Loucy (cell line): ENCODE results near the gene TPSD1.

Experiments used
- EZH2phosphoT487 ChIP-seq: fragments of 200-600 bp; IDR thresholded peaks from 2 replicates; pipeline ENCODE4 v1.6.1; 2018; ENCODE audit warnings: antibody characterized with exemption, mild to moderate bottlenecking, moderate library complexity, borderline replicate concordance
- TF ChIP-seq, protein P1 (sequence below): fragments of 200-600 bp; sonication (generic); conservative IDR thresholded peaks from 2 replicates; pipeline ENCODE4 v1.5.1; 2014; ENCODE audit warnings: mild to moderate bottlenecking, antibody characterized with exemption, low read length

DNA sequence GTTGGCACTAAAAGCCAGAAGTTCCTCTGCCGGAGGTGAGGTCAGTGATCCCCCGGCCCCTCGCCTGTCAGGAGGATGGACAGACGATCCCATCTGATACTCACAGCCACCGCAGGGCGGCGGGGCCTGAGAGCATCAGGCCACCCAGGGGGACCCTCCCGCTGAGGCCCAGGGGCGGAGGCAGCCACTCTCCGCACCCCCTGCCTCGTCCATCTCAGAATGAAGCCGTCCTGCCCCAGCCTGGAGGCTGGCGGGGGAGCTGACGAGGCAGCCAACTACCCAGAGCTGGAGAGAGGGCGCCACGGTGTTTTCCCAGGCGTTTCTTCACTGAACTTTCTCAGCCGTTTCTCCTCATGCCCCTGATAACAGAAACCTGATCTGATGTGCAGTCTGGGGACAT is 22.6 kb downstream of the TPSD1 start:
- TF ChIP-seq, protein P1, sequence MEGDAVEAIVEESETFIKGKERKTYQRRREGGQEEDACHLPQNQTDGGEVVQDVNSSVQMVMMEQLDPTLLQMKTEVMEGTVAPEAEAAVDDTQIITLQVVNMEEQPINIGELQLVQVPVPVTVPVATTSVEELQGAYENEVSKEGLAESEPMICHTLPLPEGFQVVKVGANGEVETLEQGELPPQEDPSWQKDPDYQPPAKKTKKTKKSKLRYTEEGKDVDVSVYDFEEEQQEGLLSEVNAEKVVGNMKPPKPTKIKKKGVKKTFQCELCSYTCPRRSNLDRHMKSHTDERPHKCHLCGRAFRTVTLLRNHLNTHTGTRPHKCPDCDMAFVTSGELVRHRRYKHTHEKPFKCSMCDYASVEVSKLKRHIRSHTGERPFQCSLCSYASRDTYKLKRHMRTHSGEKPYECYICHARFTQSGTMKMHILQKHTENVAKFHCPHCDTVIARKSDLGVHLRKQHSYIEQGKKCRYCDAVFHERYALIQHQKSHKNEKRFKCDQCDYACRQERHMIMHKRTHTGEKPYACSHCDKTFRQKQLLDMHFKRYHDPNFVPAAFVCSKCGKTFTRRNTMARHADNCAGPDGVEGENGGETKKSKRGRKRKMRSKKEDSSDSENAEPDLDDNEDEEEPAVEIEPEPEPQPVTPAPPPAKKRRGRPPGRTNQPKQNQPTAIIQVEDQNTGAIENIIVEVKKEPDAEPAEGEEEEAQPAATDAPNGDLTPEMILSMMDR: no peak
- TF ChIP-seq EZH2phosphoT487: no peak
